HL-60 (cell line): ENCODE data around the gene CELF1.

Experiments
- DNase-seq, 2 experiments: peaks; one replicate each; pipeline ENCODE4 v3.0.0-alpha.2; 2010 to 2020; ENCODE audit warnings: low read depth in 1 of 2, low spot score in 1 of 2
- H3K27ac ChIP-seq: fragments of 250-450 bp; sonication (Bioruptor Pico); replicated peaks from 2 replicates; pipeline ENCODE4 v1.5.1; 2020; ENCODE audit warnings: mild to moderate bottlenecking, moderate library complexity
- H3K27me3 ChIP-seq: fragments of 250-450 bp; sonication (Bioruptor Pico); 2 replicates; pipeline ENCODE4 v1.5.1; 2021; ENCODE audit warnings: mild to moderate bottlenecking, moderate library complexity; ENCODE audit not compliant: insufficient read depth, poor library complexity, severe bottlenecking
- H3K4me3 ChIP-seq: replicated peaks from 2 replicates; pipeline ENCODE4 v1.5.1; 2011; ENCODE audit warnings: mild to moderate bottlenecking, control low read depth, low read length; ENCODE audit not compliant: insufficient read depth
- CTCF ChIP-seq: IDR thresholded peaks from one replicate; pipeline ENCODE4 v1.5.1; 2011; ENCODE audit warnings: low read length, control low read depth, inconsistent platforms; ENCODE audit not compliant: insufficient read depth
- GABPA ChIP-seq: IDR thresholded peaks from 2 replicates; pipeline ENCODE4 v1.6.1; 2012; ENCODE audit warnings: low read depth
- POLR2AphosphoS5 ChIP-seq: IDR thresholded peaks from 2 replicates; pipeline ENCODE4 v1.6.1; 2012; ENCODE audit warnings: low read depth
- REST ChIP-seq: IDR thresholded peaks from 2 replicates; pipeline ENCODE4 v1.6.1; 2012; ENCODE audit warnings: low read depth; ENCODE audit not compliant: insufficient replicate concordance
- SPI1 ChIP-seq: IDR thresholded peaks from 2 replicates; pipeline ENCODE4 v1.6.1; 2012; ENCODE audit warnings: low read depth, mild to moderate bottlenecking, borderline replicate concordance

The CELF1 gene

GRCh38 chr11:47506373-47506772, 46.6 kb downstream of the CELF1 start:
- Histone ChIP-seq H3K27ac (no peak overlapping the region), H3K4me3 (no peak overlapping the region), H3K27me3 (no peaks in the 10 kb centered on the region)
- no peak for DNase-seq
- TF ChIP-seq POLR2AphosphoS5, result no peak
- TF ChIP-seq REST, result no peak
- TF ChIP-seq SPI1, result no peak
- TF ChIP-seq CTCF, result no peak
- TF ChIP-seq GABPA, result no peak

GRCh38 chr11:47504910-47505309, 48.0 kb downstream of the CELF1 start:
- Histone ChIP-seq H3K4me3 (no peak overlapping the region), H3K27me3 (no peaks in the 10 kb centered on the region)

GRCh38 chr11:47503227-47503626, 49.7 kb downstream of the CELF1 start:
- DNase-seq, result no peak
- Histone ChIP-seq H3K27me3 (no peaks in the 10 kb centered on the region), H3K27ac (no peak overlapping the region), H3K4me3 (no peak overlapping the region)
- TF ChIP-seq SPI1 (no peak), REST (no peak), CTCF (no peak), POLR2AphosphoS5 (no peak), GABPA (no peak)

More at GRCh38 chr11:47504910-47505309, 48.0 kb downstream of the CELF1 start:
- no peak overlapping the region for H3K27ac ChIP-seq
- no peak for DNase-seq
- TF ChIP-seq CTCF (no peak), REST (no peak), SPI1 (no peak), GABPA (no peak), POLR2AphosphoS5 (no peak)
